Activated CD4-positive, alpha-beta T cell treated with anti-CD3 and anti-CD28 coated beads, Interleukin-2, amount 50 U/mL, for 16 hours (primary cell): Measurements from ENCODE around the gene MAU2.

Experiments
- DNase-seq: peaks from one replicate; pipeline ENCODE4 v3.0.0-alpha.2; 2020

The MAU2 gene

GRCh38 chr19:19320361-19321140, at the start of gene MAU2, which contains the start of gene SUGP1:
Gene MAU2 (plus strand): TSS chr19:19320829. CDS start chr19:19320860, 31 bp downstream.
Gene SUGP1 (minus strand): TSS chr19:19320509. CDS start chr19:19320496, 13 bp downstream.
- DNase-seq: peak; percentile 94

- DNase-seq: no peak
Observed at GRCh38 chr19:19271828-19272599, 48.6 kb upstream of the MAU2 start.

- no peak for DNase-seq
Observed at GRCh38 chr19:19274146-19274545, 46.5 kb upstream of the MAU2 start.

GRCh38 chr19:19274716-19275565, 45.7 kb upstream of the MAU2 start:
- no peak for DNase-seq

GRCh38 chr19:19276386-19276785, 44.2 kb upstream of the MAU2 start:
- no peak for DNase-seq

- no peak for DNase-seq
Observed at GRCh38 chr19:19276851-19277250, 43.8 kb upstream of the MAU2 start.

GRCh38 chr19:19278315-19278714, 42.3 kb upstream of the MAU2 start:
- DNase-seq: no peak

- no peak for DNase-seq
Observed at GRCh38 chr19:19279062-19279612, 41.5 kb upstream of the MAU2 start.

- no peak for DNase-seq
Observed at GRCh38 chr19:19279853-19280252, 40.8 kb upstream of the MAU2 start.

GRCh38 chr19:19280561-19280960, 40.1 kb upstream of the MAU2 start:
- no peak for DNase-seq

GRCh38 chr19:19285686-19286085, 34.9 kb upstream of the MAU2 start:
- no peak for DNase-seq

GRCh38 chr19:19292607-19293006, 28.0 kb upstream of the MAU2 start:
- DNase-seq: no peak

GRCh38 chr19:19294914-19295313, 25.7 kb upstream of the MAU2 start:
- no peak for DNase-seq

- DNase-seq: no peak
Observed at GRCh38 chr19:19296953-19297689, 23.5 kb upstream of the MAU2 start.

GRCh38 chr19:19297759-19298158, 22.9 kb upstream of the MAU2 start:
- no peak for DNase-seq

GRCh38 chr19:19300613-19301012, 20.0 kb upstream of the MAU2 start:
- no peak for DNase-seq

- DNase-seq: no peak
Observed at GRCh38 chr19:19303411-19303810, 17.2 kb upstream of the MAU2 start.

- no peak for DNase-seq
Observed at GRCh38 chr19:19304186-19304965, 16.3 kb upstream of the MAU2 start.

GRCh38 chr19:19305066-19305465, 15.6 kb upstream of the MAU2 start:
- DNase-seq: no peak

- no peak for DNase-seq
Observed at GRCh38 chr19:19305696-19306095, 14.9 kb upstream of the MAU2 start.

- DNase-seq: no peak
Observed at GRCh38 chr19:19306191-19306590, 14.4 kb upstream of the MAU2 start.
